Activated CD4-positive, alpha-beta T cell treated with anti-CD3 and anti-CD28 coated beads, Interleukin-2, amount 50 U/mL, for 24 hours (primary cell): Measurements from ENCODE around the gene PLTP.
"Not testable (repeated sequence)": the region's sequence is repeated elsewhere in the genome, so short reads cannot be mapped to it uniquely, and the experiment has no call there.

Source experiments
- DNase-seq, 2 donors: peaks; one replicate each; pipeline ENCODE4 v3.0.0-alpha.2; 2020; ENCODE audit warnings: low read depth in 1 of 2, low spot score in 1 of 2

The PLTP gene

DNA sequence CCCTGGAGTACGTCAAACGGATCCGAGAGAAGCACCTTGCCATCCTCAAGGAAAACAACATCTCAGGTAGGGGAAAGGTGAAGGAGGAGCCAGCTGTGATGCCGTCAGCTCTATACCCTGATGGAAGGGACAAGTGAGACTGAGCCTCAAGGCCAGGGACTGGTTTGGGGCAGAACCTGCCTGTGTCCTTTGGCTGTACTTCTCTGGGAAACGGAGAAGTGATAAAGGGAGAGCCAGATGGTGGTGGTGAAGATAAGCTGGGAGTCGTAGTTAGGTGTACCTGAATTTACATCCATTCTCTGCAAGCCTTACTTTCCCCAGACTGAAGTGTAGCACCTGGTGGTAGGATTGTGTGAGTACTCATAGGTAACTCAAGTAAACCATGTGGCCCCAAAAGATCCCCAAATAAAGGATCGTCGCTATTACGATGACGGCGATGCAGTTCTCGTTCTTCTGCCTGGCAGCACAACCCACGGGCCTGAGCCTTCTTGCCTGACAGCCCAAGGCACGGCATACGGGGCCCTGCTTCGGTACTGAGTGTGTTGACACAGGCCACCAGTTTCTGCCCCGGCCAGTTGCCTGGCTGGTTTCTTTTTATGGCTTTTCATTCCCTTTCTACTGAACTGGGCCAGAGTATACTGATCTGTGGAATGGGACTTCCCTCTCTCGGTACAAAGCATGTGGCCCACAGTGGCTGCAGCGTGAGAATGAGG is 33.2 kb upstream of the PLTP start:
- DNase-seq: no peak

DNA sequence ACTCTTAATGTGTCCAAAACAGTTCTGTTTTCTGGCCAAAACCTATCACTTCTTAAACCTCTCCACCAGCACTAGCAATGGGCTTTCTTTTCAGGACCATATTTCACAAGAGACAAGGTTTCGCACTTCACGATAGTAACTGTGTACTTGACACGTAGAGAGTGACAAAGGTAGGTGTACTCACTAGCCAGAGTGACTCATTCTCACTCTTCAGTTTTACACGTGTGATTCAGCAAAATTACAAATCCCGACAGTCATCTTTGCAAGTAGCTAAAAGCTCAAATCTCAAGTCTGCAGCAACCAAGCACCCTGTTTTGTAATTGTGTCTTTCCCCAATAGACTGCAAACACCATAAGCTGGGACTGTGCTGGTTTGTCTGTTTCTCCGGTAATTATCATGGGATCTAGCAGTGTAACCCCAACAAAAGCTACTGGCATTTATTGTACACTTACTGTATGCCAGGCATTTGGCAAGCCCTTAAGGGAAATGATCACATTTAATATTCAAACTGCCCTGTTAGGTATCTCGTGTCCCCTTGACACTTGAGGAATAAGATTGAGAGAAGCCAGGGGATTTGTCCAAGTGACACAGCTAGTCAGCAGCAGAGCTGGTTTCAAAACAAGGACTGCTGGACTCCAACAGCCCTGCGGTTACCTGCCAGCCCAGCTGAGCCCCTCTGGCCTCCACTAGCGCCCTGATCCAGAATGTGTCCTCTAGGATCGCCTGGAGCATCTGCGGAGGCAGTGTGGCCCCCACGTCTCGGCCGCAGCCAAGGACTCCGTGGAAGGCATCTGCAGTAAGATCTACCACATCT is 32.4 kb upstream of the PLTP start:
- DNase-seq: no peak

DNA sequence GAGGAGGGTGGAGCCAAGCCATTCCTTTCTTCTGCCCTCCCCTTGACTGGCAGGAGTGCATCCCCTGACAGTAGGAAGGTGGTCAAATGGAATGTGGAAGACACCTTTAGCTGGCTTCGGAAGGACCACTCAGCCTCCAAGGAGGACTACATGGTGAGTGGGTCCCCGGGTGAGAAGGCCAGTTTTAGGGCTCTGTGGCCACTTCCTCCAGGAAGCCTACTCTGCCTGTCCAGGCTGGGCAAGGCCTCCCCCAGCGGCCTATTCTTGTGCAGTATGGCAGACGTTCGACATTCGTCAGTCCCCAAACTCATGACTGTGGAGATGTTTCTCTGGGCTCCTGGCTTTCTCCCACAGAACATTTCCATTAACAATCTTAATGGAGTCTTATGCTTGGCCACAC is 31.7 kb upstream of the PLTP start:
- no peak for DNase-seq

DNA sequence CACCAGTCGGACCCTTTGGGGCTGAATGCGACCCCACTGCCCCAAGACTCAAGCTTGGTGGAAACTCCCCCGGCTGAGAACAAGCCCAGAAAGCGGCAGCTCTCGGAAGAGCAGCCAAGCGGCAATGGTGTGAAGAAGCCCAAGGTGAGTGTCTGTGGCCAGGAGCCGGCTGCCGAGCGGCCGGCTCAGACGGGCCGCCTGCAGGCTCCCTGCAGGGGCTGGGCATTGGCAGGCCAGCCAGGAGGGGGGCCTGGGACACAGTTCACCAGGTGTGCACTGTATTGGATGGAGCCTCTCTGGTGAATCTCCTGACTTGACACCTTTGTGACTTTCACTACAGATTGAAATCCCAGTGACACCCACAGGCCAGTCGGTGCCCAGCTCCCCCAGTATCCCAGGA is 28.5 kb upstream of the PLTP start:
- no peak for DNase-seq

DNA sequence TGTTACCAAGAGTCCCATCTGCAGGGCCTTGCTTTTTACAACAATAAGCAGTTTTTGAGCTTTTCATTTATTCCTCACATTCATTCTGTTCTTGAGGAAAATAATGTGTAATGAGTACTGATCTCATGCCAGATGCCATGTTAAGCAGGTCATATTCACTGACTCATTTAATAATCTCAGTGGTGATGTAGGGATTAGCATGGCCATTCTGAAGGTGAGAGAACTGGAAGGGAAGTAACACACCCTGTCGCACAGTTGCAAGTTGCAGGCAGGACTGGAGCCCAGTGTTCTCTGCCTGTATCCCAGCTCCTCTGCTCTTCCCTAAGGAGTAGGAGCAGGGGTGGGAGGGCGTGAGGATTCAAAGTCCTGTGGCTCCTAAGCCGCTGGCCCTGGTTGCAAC is 28.1 kb upstream of the PLTP start:
- DNase-seq: no peak

DNA sequence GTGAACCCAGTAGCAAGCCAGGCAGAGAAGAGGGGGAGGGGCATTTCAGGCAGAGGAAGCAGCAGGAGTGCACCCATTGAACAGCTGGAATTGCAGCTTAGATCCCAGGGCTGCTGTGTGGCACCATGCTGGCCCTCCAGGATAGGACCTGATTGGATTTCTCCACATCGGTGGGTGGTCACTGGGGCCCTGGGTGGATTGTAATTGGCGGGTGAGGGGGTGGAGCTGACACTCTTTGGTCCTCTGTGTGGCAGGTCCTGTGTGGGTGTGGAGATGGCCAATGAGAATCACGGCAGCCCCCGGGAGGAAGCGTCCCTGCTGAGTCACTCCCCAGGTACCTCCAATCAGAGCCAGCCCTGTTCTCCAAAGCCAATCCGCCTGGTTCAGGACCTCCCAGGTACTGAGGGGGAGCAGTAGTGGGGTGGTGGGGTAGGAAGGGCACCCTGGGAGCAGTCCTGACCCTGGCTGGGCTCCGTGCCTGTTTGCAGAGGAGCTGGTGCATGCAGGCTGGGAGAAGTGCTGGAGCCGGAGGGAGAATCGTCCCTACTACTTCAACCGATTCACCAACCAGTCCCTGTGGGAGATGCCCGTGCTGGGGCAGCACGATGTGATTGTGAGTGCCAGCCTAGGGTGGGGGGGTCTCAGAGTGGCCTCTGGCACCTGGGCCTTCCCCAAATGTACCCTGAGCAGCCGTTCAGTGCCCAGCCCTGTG is 26.9 kb upstream of the PLTP start:
- no peak for DNase-seq

DNA sequence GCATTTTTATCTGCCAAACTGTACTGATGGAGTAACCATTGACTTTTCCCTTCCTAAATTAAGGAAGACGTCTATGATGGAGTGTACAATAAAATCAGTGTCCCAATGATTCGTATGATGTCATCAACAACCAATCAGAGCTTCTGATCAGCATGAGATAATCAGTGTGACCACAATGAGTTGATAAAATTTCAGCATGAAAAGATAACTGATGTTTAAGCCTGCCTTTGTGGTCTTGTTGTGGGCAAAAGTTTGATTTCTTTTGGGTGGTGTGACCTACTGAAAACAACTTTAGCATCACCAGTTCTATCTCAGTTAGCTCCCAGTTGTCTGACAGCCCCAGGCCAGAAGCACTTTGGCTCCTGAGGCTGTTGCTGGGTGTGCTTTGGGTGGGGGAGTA is 25.8 kb upstream of the PLTP start:
- DNase-seq: no peak

DNA sequence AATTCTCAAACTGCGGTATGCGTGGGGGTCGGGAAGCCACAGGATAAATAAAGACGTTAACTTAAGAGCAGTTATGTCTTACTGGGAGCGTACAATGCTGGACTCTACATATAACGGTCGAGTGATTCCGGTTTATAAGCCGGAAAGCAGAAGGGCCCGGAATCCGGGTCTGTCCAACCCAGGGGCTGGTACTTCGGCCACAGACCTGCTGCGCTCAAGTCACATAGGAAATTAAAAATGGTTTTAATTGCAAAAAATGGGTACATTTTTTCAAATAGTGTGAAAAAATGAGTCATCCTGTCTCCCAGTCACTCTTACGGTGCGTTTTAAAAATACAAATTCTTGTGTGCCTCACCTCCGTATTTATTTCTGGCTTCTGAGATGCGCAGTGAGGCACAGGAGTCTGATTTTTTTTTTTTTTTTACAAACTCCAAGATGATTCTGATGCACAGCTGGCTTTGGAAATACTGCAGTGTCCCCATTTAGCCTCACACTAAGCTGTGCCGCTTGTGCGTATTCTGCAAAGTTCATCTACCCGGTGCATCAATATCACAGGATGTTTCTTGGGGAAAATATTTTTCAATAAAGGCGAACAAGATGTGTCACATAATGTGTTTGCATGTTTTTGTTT is 23.6 kb upstream of the PLTP start:
- DNase-seq: no peak

DNA sequence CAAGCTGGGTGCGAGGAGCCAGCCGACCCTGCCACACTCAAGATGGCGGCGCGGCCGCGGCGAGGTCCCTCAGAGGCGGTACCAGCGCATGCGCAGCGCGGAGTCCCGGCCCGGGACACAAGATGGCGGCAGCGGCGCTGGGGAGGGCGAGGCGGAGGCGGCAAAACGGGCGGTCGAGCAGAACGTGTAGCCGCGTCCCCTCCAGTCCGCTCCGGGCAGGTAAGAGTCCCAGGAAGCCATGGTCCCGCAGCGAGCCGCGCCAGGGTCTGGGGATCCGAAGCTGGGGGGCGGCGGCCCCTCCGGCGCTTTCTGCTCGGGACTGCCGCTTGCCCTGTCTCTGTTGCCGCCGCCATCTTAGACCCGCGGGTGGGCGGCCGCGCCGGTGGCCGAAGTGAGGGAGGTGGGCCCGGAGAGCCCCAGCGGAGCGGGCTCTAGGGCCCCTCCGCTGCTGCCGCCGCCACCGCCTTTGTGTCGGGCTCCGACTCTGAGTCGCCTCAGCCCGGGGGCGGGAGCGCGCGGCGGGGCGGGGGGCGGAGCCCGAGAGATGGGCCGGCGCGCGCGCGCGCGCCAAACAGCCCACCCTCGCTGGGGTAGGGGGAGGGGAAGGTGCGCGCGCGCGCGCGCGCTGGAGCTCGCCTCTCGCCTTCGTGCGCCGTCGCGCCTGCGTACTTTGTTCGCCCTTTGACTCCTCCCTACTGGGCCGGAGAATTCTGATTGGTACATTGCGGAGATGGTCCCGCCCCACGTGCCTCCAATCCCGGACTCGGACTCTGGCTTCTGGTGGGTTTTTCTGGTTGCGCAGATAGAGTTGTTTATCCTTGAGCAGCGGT is 22.8 kb upstream of the PLTP start, which contains the start of gene PCIF1:
Gene PCIF1 (plus strand): TSS at position 98 of the 830 bp plus-strand sequence. CDS start 4,317 bp downstream, outside the sequence.
- DNase-seq: peak; percentile 96 to 98

DNA sequence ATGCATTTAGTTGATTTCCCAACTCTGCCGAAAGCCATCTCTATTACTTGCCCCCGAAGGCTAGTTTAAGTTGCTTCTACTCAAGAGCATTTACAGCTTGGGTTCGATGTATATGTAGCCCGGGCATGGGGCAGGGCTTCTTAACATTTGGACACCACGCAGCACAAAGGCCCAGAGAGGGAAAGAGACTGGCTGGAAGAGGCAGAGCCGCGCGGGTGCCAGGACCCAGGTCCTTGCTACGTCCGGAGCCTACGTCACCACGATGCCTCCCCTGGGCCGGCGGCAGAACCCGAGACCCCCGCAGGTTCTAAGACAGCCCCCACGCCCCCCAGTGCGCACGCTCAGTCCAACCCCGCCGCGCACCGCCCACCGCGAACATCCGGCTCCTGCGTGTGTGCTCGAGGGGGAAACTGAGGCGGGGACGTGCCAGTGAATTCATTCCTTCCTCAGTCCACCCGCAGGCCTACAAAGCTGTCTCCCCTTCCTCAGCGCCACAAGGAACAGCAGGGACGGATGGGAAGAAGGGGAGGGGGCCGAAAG is 22.2 kb upstream of the PLTP start:
- DNase-seq: no peak

DNA sequence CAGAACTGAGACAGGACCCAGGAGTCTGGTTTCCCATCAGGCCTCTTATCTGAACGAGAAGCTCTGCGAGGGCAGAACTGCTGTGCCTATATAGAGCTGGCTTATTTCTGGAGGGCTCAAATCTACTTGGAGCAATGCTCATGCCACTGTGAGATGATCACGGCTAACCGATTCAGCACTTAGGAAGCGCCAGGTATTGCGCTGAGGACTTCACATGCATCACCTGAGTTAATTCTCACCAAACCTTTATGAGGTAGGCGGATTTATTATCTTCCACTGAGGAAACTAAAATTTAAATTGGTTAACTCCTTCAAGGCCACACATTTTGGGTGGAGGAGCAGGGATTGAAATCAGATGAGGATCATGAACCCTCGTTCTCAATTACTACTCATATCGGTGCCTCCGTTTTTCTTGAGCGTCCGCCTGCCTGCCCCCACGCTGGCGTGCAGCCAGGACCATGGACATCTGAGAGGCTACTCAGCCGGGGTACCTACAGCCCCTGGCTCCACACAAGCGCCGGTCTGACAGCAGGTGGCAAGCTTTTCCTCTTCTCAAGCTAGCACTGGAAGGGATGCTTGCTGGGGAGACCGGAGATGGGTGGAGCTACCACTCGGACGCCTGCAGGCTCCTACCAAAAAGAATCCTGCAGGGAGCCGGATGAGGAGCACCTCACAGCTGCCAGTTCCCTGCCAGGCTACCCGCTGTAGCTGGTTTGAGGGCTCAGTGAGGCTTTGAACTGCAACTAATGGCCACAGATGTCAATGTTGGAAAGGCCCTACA is 21.5 kb upstream of the PLTP start:
- peak; percentile 26 to 56 for DNase-seq

DNA sequence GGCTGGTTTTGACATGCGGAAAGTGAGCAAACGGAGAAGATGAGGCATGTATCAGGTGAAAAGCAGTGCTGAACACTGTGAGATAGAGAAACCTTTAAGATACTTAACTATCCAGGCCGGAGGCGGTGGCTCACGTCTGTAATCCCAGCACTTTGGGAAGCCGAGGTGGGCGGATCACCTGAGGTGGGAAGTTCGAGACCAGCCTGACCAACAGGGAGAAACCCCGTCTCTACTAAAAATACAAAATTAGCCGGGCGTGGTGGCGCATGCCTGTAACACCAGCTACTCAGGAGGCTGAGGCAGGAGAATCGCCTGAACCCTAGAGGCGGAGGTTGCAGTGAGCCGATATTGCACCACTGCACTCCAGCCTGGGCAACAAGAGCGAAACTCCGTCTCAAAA is 19.7 kb upstream of the PLTP start:
- not testable (repeated sequence) for DNase-seq

DNA sequence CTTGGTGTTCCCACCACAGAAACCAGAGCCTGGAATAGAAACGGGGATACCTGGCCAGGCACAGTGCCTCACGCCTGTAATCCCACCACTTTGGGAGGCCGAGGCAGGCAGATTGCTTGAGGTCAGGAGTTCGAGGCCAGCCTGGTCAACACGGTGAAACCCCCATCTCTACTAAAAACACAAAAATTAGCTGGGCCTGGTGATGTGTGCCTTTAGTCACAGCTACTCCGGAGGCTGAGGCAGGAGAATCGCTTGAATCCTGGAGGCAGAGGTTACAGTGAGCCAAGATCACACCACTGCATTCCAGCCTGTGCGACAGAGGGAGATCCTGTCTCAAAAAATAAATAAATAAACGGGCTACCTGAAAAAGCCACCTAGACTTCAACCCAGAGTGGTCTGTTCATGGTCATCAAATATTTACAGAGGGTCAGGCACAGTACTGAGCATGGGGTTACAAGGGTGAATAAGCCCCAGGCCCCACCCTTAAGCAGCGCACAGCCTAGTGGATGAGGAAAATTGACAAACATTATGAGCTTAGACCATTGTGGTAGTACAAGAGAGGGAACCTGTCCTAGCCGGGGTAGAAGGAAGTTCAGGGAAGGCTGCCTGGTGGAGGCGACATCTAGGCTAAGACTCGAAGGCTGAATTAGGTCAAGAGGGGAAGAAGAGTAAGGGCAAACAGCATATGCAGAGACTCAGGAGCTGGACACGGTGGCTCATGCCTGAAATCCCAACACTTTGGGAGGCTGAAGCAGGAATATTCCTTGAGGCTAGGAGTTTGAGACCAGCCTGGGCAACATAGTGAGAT is 15.3 kb upstream of the PLTP start:
- DNase-seq: no peak

DNA sequence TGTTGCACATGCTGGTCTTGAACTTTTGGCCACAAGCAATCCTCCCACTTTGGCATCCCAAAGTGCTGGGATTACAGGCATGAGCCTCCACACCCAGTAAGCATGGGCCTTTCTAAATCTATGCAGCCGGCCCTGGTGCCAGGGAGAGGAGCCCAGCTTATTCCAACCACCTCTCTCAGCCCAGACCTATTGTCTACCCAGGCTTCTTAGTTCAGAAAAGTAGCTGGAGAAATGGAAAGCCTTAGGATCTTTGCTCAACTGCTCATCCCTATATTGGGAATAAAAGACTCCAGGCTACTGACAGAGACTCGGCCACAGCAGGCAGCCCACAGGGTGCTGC is 14.7 kb upstream of the PLTP start:
- DNase-seq: no peak

DNA sequence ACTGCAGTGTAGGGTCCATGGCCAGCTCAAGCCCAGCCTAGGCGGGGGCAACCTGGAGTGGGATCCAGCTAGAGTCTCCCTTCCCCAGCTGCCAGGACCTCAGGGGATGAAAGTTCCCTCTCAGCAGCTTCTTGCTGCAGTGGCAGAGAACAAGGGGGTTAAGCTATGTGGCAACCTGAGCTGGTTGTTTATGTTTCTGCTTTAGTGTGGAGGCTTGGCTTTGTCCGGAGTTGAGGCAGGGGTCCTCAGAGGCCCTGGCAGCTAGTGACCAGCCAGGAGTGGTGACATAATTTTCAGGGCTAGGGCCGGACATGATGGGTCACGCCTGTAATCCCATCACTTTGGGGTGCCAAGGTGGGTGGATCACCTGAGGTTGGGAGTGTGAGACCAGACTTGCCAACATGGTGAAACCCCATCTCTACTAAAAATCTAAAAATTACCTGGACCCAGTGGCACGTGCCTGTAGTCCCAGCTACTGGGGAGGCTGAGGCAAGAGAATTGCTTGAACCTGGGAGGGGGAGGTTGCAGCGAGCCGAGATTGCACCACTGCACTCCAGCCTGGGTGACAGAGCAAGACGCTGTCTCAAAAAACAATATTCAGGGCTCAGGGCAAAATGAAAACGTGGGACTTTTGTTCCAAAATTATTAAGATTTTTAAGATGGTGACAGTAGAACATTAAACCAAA is 14.0 kb upstream of the PLTP start:
- DNase-seq: no peak

DNA sequence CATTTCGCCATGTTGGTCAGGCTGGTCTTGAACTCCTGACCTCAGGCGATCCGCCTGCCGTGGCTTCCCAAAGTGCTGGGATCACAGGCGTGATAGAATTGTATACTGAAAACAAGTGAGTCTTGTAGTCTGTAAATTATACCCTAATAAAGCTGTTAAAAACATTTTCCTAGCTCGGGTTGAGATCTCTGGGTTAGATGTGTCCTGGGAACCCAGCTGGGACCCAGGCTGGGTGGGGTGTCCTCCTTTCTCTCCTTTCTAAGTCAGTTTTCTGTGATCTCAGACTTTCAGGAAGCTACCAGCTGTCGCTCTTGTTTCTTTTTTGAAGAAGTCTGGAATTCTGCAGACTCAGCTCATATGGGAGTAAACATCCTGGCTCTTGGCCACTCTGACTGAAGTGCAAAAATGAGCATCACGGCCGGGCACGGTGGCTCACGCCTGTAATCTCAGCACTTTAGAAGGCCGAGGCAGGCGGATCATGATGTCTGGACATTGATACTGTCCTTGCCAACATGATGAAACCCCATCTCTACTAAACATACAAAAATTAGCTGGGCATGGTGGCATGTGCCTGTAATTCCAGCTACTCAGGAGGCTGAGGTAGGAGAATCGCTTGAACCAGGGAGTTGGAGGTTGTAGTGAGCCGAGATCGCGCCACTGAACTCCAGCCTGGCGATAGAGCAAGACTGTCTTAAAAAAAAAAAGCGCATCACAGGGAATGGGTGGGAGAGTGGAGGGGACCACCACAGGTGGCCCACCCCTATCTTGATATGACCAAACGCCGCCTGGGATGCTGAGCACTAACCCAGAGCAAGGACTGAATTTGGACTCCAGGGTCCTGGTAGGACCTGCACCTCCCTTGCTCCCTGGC is 12.7 kb upstream of the PLTP start:
- no peak for DNase-seq
